ENCODE data around the gene MRPL23. TPM values are rescaled to one million over a fixed set of nuclear protein-coding genes. Genes with fewer than 3 reads are reported as not detected.

The MRPL23 gene
- polyA plus RNA-seq, 1 donor (not counting 4 experiments of a cell fraction or from before 2014, with no cell fraction given): 68.2 TPM

DNA sequence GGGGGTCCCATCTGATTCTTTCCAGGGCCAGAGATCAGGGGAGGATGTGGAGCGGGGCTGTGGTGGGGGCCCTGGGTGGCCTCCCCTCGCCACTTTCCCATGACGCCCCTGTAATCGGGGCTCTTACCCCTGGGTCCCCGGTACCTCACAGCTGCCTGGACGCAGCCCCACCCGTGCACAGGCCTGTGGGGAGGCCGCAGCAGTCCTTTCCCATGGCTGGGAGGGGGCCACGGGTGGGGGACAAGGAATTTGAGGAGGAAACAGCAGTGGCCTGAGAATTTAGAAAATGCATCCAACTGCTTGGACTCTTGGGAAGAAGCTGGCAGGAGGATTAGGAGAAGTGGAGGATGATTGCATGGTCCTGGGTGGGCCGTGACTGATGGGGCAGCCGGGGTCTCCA is 32.5 kb downstream of the MRPL23 start:
- no peak overlapping the region for H3K4me2 ChIP-seq (ENCODE audit: control insufficient read depth, extremely low read depth, insufficient read depth, low read depth, low read length)
- no peaks in the 10 kb centered on the region for H4K20me1 ChIP-seq (ENCODE audit: control insufficient read depth, extremely low read depth, insufficient read depth, low read length)
- no peaks in the 10 kb centered on the region for H3K27me3 ChIP-seq (ENCODE audit: control insufficient read depth, extremely low read depth, insufficient read depth, low read length)
- H3K9ac ChIP-seq (ENCODE audit: control insufficient read depth, extremely low read depth, insufficient read depth, low read length): no peak overlapping the region
- no peaks in the 10 kb centered on the region for H3K36me3 ChIP-seq (ENCODE audit: control insufficient read depth in 2 of 2, extremely low read depth in 1 of 2, insufficient read depth in 2 of 2, low read length in 2 of 2)
- H2AFZ ChIP-seq (ENCODE audit: control insufficient read depth, low read length): no peak overlapping the region
- no peak overlapping the region for H3K27ac ChIP-seq (ENCODE audit: control insufficient read depth, insufficient read depth, low read length)
- H3K79me2 ChIP-seq (ENCODE audit: control insufficient read depth, insufficient read depth, low read length): no peaks in the 10 kb centered on the region
- TF ChIP-seq, protein P1, sequence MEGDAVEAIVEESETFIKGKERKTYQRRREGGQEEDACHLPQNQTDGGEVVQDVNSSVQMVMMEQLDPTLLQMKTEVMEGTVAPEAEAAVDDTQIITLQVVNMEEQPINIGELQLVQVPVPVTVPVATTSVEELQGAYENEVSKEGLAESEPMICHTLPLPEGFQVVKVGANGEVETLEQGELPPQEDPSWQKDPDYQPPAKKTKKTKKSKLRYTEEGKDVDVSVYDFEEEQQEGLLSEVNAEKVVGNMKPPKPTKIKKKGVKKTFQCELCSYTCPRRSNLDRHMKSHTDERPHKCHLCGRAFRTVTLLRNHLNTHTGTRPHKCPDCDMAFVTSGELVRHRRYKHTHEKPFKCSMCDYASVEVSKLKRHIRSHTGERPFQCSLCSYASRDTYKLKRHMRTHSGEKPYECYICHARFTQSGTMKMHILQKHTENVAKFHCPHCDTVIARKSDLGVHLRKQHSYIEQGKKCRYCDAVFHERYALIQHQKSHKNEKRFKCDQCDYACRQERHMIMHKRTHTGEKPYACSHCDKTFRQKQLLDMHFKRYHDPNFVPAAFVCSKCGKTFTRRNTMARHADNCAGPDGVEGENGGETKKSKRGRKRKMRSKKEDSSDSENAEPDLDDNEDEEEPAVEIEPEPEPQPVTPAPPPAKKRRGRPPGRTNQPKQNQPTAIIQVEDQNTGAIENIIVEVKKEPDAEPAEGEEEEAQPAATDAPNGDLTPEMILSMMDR (optimal IDR thresholded peaks at IDR 0.05 in 1 of 3, IDR thresholded peaks at IDR 0.05 in 1 of 3, conservative IDR thresholded peaks at IDR 0.05 in 1 of 3; ENCODE audit: extremely low read depth in 1 of 3, insufficient read depth in 2 of 3, low read length in 3 of 3): no peak
- no peak for TF ChIP-seq EZH2 (IDR thresholded peaks at IDR 0.05; ENCODE audit: low read length)
- no peak overlapping the region for H3K4me3 ChIP-seq (ENCODE audit: control insufficient read depth in 2 of 3, extremely low read depth in 1 of 3, insufficient read depth in 2 of 3, low read depth in 1 of 3, low read length in 3 of 3)
- DNase-seq (ENCODE audit: low read depth, low spot score) (no peak), FAIRE-seq (no peak)
- no peaks in the 10 kb centered on the region for H3K9me3 ChIP-seq (ENCODE audit: control insufficient read depth, low read depth, low read length)
- dilution Hi-C loops (cut with MboI; ENCODE audit: extremely low pct_ligation_motif_present, low sequenced_read_pairs): no loop called here
- H3K4me1 ChIP-seq (ENCODE audit: control insufficient read depth, extremely low read depth, insufficient read depth, low read length): no peaks in the 10 kb centered on the region
- no peaks in the 10 kb centered on the region for H3K9me1 ChIP-seq (ENCODE audit: control insufficient read depth, extremely low read depth, insufficient read depth, low read length)

DNA sequence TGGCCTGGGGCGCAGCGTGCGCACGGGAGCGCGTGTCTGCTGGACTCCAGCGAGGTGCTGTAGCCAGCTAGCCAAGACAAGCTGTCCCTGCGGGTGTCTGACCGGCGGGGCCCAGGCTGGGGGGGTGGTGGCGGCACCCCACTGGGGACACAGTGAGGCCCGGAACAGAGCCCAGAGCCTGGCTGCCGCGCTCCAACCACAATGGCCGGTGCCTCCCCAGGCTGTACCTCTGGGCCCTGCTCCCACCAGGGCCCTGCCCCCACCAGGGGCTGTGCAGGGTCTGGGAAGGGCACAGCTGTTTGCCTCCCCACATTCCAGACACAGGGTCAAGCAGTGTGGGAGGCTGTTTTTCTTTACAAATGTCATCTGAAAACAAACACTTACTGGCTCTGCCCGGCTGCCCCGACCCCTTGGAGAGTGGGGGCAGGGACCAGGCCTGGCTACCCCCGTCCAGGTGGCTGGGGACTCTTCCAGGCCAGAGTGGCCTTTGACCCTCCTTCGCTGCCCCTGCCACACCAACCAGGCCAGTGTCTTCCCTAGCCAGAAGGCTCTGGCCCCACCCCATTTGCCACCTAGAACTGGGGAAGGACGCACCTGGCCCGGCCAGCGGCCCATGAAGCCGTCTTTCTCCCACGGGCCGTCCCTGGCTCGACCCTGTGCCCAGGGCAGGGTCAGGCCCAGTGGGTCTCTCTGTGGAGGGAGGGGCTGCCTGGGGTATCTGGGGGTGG is 35.9 kb downstream of the MRPL23 start:
- dilution Hi-C loops (cut with MboI; ENCODE audit: extremely low pct_ligation_motif_present, low sequenced_read_pairs): no loop called here
- Histone ChIP-seq H3K9ac (ENCODE audit: control insufficient read depth, extremely low read depth, insufficient read depth, low read length) (no peak overlapping the region), H4K20me1 (ENCODE audit: control insufficient read depth, extremely low read depth, insufficient read depth, low read length) (no peaks in the 10 kb centered on the region), H3K4me2 (ENCODE audit: control insufficient read depth, extremely low read depth, insufficient read depth, low read depth, low read length) (no peak overlapping the region), H3K27me3 (ENCODE audit: control insufficient read depth, extremely low read depth, insufficient read depth, low read length) (no peaks in the 10 kb centered on the region), H3K4me3 (ENCODE audit: control insufficient read depth in 2 of 3, extremely low read depth in 1 of 3, insufficient read depth in 2 of 3, low read depth in 1 of 3, low read length in 3 of 3) (no peak overlapping the region), H3K4me1 (ENCODE audit: control insufficient read depth, extremely low read depth, insufficient read depth, low read length) (no peaks in the 10 kb centered on the region), H3K9me1 (ENCODE audit: control insufficient read depth, extremely low read depth, insufficient read depth, low read length) (no peaks in the 10 kb centered on the region), H3K9me3 (ENCODE audit: control insufficient read depth, low read depth, low read length) (no peaks in the 10 kb centered on the region), H2AFZ (ENCODE audit: control insufficient read depth, low read length) (no peak overlapping the region), H3K36me3 (ENCODE audit: control insufficient read depth in 2 of 2, extremely low read depth in 1 of 2, insufficient read depth in 2 of 2, low read length in 2 of 2) (no peaks in the 10 kb centered on the region), H3K79me2 (ENCODE audit: control insufficient read depth, insufficient read depth, low read length) (no peaks in the 10 kb centered on the region), H3K27ac (ENCODE audit: control insufficient read depth, insufficient read depth, low read length) (no peak overlapping the region)
- DNase-seq (ENCODE audit: low read depth, low spot score) (no peak), FAIRE-seq (no peak)
- TF ChIP-seq, protein P1 (optimal IDR thresholded peaks at IDR 0.05 in 1 of 3, IDR thresholded peaks at IDR 0.05 in 1 of 3, conservative IDR thresholded peaks at IDR 0.05 in 1 of 3; ENCODE audit: extremely low read depth in 1 of 3, insufficient read depth in 2 of 3, low read length in 3 of 3): no peak
- TF ChIP-seq EZH2 (IDR thresholded peaks at IDR 0.05; ENCODE audit: low read length): no peak

Data from keratinocyte (primary cell).